Activated T-helper 1 cell treated with Interleukin-2 at 50 U/mL for 16 hours (primary cell): Measurements from ENCODE around the gene IGSF8.
"Not testable (repeated sequence)": the region's sequence is repeated elsewhere in the genome, so short reads cannot be mapped to it uniquely, and the experiment has no call there.

Experiments used
- DNase-seq: peaks from one replicate; pipeline ENCODE4 v3.0.0-alpha.2; 2020; ENCODE audit warnings: low read depth

The IGSF8 gene

GRCh38 chr1:160064746-160065145, 33.7 kb downstream of the IGSF8 start:
- DNase-seq = no peak

GRCh38 chr1:160064164-160064563, 34.3 kb downstream of the IGSF8 start:
- DNase-seq = no peak

GRCh38 chr1:160063176-160063575, 35.2 kb downstream of the IGSF8 start:
- no peak for DNase-seq

- DNase-seq = no peak
These were observed 36.2 kb downstream of the IGSF8 start for GRCh38 chr1:160062230-160062532.

GRCh38 chr1:160061369-160062229, 36.8 kb downstream of the IGSF8 start:
- DNase-seq = no peak

GRCh38 chr1:160058087-160058486, 40.3 kb downstream of the IGSF8 start:
- DNase-seq = no peak

- DNase-seq = no peak
These were observed 41.7 kb downstream of the IGSF8 start for GRCh38 chr1:160056648-160057169.

- no peak for DNase-seq
These were observed 44.7 kb downstream of the IGSF8 start for GRCh38 chr1:160053548-160054365.

GRCh38 chr1:160052936-160053335, 45.5 kb downstream of the IGSF8 start:
- no peak for DNase-seq

GRCh38 chr1:160050619-160051018, 47.8 kb downstream of the IGSF8 start:
- no peak for DNase-seq

GRCh38 chr1:160050182-160050581, 48.2 kb downstream of the IGSF8 start:
- DNase-seq = not testable (repeated sequence)

- DNase-seq = no peak
These were observed 49.3 kb downstream of the IGSF8 start for GRCh38 chr1:160049101-160049500.

- DNase-seq = no peak
These were observed 50.1 kb downstream of the IGSF8 start for GRCh38 chr1:160048335-160048734.

GRCh38 chr1:160047111-160047991, 51.1 kb downstream of the IGSF8 start:
- DNase-seq = no peak

- no peak for DNase-seq
These were observed 51.8 kb downstream of the IGSF8 start for GRCh38 chr1:160046494-160047110.

- no peak for DNase-seq
These were observed 52.8 kb downstream of the IGSF8 start for GRCh38 chr1:160045653-160046052.

- no peak for DNase-seq
These were observed 54.9 kb downstream of the IGSF8 start for GRCh38 chr1:160043543-160043942.
